Measurements from ENCODE around the gene TNRC6C. TPM values are rescaled to one million over a fixed set of nuclear protein-coding genes. Genes with fewer than 3 reads are reported as not detected.
A peak's percentile ranks its signal among the peaks of the same experiment; 100 is the strongest.

The TNRC6C gene
- total and polyA plus RNA-seq, 4 donors = 1.3 to 7.7 (median 2.9) TPM

DNA sequence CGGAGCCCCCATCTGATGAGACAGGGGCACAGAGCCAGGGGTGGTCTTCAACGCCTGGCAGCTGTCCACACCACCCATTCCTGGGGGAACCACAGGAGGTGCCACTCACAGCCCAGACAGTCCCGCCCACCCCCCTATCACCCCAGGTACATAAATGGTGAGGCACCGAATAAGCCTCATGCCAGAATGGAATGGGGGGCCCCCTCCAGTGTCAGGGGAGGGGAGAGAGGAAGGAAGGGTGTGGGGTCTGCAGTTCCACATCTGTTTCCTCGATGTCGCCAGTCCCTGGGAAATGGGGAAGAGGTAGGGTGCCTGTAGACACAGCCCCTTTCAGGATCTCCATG is 168.4 kb downstream of the TNRC6C start:
- Histone ChIP-seq H3K27me3 (ENCODE audit: control insufficient read depth in 4 of 4, insufficient read depth in 4 of 4, low read length in 3 of 4) (no peaks in the 10 kb centered on the region), H3K4me1 (ENCODE audit: control insufficient read depth in 4 of 4, insufficient read depth in 4 of 4, low read length in 3 of 4) (peaks cover 3 to 37% (median 15%) of the 10 kb centered on the region in 4 donors), H3K36me3 (ENCODE audit: control insufficient read depth in 4 of 4, insufficient read depth in 3 of 4, low read depth in 1 of 4, low read length in 3 of 4) (peaks cover 0 to 3% (median 0%) of the 10 kb centered on the region in 4 donors), H3K9ac (ENCODE audit: low read depth in 1 of 2, low read length in 2 of 2) (no peak overlapping the region), H3K4me3 (ENCODE audit: low read depth in 1 of 3, low read length in 3 of 3) (no peak overlapping the region), H3K9me3 (ENCODE audit: control insufficient read depth in 4 of 4, low read length in 3 of 4) (no peaks in the 10 kb centered on the region), H3K27ac (ENCODE audit: low read depth in 1 of 2, low read length in 2 of 2) (peak overlapping the region; percentile 80 to 81)
- 63% methylated on average over 6 of the region's 6 CpGs for WGBS
- no peak for DNase-seq (ENCODE audit: low spot score)
- TF ChIP-seq, protein P1, sequence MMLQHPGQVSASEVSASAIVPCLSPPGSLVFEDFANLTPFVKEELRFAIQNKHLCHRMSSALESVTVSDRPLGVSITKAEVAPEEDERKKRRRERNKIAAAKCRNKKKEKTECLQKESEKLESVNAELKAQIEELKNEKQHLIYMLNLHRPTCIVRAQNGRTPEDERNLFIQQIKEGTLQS (IDR thresholded peaks at IDR 0.05) = no peak
- TF ChIP-seq HNF4G (IDR thresholded peaks at IDR 0.05) (no peak), NR2F2 (IDR thresholded peaks at IDR 0.05) (no peak), SP1 (IDR thresholded peaks at IDR 0.05) (no peak), FOXA2 (IDR thresholded peaks at IDR 0.05) (no peak), YY1 (IDR thresholded peaks at IDR 0.05) (no peak), EGR1 (IDR thresholded peaks at IDR 0.05; ENCODE audit: low read depth in 2 of 2) (no peak), RXRA (IDR thresholded peaks at IDR 0.05) (no peak), HNF4A (conservative IDR thresholded peaks at IDR 0.05) (no peak), TAF1 (conservative IDR thresholded peaks at IDR 0.05) (no peak), FOXA1 (IDR thresholded peaks at IDR 0.05) (no peak), RAD21 (IDR thresholded peaks at IDR 0.05) (no peak), JUND (IDR thresholded peaks at IDR 0.05) (no peak)
- TF ChIP-seq, protein P2, sequence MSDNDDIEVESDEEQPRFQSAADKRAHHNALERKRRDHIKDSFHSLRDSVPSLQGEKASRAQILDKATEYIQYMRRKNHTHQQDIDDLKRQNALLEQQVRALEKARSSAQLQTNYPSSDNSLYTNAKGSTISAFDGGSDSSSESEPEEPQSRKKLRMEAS (IDR thresholded peaks at IDR 0.05) = no peak
- TF ChIP-seq, protein P3, sequence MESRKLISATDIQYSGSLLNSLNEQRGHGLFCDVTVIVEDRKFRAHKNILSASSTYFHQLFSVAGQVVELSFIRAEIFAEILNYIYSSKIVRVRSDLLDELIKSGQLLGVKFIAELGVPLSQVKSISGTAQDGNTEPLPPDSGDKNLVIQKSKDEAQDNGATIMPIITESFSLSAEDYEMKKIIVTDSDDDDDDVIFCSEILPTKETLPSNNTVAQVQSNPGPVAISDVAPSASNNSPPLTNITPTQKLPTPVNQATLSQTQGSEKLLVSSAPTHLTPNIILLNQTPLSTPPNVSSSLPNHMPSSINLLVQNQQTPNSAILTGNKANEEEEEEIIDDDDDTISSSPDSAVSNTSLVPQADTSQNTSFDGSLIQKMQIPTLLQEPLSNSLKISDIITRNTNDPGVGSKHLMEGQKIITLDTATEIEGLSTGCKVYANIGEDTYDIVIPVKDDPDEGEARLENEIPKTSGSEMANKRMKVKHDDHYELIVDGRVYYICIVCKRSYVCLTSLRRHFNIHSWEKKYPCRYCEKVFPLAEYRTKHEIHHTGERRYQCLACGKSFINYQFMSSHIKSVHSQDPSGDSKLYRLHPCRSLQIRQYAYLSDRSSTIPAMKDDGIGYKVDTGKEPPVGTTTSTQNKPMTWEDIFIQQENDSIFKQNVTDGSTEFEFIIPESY (IDR thresholded peaks at IDR 0.05) = no peak
- TF ChIP-seq, protein P4, sequence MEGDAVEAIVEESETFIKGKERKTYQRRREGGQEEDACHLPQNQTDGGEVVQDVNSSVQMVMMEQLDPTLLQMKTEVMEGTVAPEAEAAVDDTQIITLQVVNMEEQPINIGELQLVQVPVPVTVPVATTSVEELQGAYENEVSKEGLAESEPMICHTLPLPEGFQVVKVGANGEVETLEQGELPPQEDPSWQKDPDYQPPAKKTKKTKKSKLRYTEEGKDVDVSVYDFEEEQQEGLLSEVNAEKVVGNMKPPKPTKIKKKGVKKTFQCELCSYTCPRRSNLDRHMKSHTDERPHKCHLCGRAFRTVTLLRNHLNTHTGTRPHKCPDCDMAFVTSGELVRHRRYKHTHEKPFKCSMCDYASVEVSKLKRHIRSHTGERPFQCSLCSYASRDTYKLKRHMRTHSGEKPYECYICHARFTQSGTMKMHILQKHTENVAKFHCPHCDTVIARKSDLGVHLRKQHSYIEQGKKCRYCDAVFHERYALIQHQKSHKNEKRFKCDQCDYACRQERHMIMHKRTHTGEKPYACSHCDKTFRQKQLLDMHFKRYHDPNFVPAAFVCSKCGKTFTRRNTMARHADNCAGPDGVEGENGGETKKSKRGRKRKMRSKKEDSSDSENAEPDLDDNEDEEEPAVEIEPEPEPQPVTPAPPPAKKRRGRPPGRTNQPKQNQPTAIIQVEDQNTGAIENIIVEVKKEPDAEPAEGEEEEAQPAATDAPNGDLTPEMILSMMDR (IDR thresholded peaks at IDR 0.05; ENCODE audit: low read depth, low read length, missing input control) = no peak
- TF ChIP-seq, protein P5, sequence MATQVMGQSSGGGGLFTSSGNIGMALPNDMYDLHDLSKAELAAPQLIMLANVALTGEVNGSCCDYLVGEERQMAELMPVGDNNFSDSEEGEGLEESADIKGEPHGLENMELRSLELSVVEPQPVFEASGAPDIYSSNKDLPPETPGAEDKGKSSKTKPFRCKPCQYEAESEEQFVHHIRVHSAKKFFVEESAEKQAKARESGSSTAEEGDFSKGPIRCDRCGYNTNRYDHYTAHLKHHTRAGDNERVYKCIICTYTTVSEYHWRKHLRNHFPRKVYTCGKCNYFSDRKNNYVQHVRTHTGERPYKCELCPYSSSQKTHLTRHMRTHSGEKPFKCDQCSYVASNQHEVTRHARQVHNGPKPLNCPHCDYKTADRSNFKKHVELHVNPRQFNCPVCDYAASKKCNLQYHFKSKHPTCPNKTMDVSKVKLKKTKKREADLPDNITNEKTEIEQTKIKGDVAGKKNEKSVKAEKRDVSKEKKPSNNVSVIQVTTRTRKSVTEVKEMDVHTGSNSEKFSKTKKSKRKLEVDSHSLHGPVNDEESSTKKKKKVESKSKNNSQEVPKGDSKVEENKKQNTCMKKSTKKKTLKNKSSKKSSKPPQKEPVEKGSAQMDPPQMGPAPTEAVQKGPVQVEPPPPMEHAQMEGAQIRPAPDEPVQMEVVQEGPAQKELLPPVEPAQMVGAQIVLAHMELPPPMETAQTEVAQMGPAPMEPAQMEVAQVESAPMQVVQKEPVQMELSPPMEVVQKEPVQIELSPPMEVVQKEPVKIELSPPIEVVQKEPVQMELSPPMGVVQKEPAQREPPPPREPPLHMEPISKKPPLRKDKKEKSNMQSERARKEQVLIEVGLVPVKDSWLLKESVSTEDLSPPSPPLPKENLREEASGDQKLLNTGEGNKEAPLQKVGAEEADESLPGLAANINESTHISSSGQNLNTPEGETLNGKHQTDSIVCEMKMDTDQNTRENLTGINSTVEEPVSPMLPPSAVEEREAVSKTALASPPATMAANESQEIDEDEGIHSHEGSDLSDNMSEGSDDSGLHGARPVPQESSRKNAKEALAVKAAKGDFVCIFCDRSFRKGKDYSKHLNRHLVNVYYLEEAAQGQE (IDR thresholded peaks at IDR 0.05) = no peak
